Adipocyte (in vitro differentiated cells): ENCODE data around the gene SNCAIP.

Experiments
- DNase-seq: peaks from one replicate; pipeline ENCODE4 v3.0.0-alpha.2; 2015; ENCODE audit warnings: low read depth
- H3K27me3 ChIP-seq: replicated peaks from 2 replicates; pipeline ENCODE4 v1.7.0; 2013; ENCODE audit warnings: mild to moderate bottlenecking, low read length, moderate library complexity; ENCODE audit not compliant: control insufficient read depth, insufficient read depth
- H3K36me3 ChIP-seq: 2 replicates; pipeline ENCODE4 v1.7.0; 2013; ENCODE audit warnings: low read length, mild to moderate bottlenecking, moderate library complexity; ENCODE audit not compliant: control insufficient read depth, insufficient read depth, severe bottlenecking
- H3K4me1 ChIP-seq: 2 replicates; pipeline ENCODE4 v1.7.0; 2013; ENCODE audit warnings: mild to moderate bottlenecking, low read length, moderate library complexity; ENCODE audit not compliant: control insufficient read depth, insufficient read depth
- H3K4me3 ChIP-seq: 2 replicates; pipeline ENCODE4 v1.7.0; 2013; ENCODE audit warnings: mild to moderate bottlenecking, low read length, moderate library complexity
- H3K9ac ChIP-seq: 2 replicates; pipeline ENCODE4 v1.7.0; 2013; ENCODE audit warnings: mild to moderate bottlenecking, low read length, moderate library complexity
- H3K9me3 ChIP-seq: 2 replicates; pipeline ENCODE4 v1.7.0; 2013; ENCODE audit warnings: mild to moderate bottlenecking, low read length, moderate library complexity; ENCODE audit not compliant: control insufficient read depth

SNCAIP gene

DNA sequence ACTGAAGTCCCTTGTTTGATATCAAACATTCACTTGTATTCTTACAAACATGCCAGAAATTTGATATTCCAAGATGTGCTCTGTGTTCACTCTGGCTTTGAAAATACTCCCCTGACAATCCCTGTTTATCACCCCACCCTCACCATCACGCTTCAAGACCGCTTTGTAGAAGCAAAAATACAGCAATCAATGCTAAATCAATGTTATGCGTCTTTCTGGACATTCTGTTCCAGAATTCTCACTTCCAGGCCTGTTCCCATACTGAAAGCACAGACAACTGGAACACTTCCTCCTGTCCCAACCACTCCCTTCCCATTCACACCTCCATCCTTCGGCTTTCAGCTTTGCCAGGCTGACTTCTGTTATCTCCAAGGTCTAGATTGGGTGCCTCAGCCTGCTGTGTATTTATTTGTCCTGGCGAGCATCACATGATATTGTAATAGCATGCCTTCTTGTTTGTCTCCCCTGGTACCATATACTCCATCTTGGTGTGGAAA, 72.8 kb downstream of the SNCAIP start:
- Histone ChIP-seq H3K4me3 (no peak overlapping the region), H3K9ac (no peak overlapping the region), H3K27me3 (no peaks in the 10 kb centered on the region), H3K36me3 (no peaks in the 10 kb centered on the region), H3K4me1 (peaks cover 12% of the 10 kb centered on the region), H3K9me3 (no peaks in the 10 kb centered on the region)
- DNase-seq: no peak

- H3K9me3 ChIP-seq: no peaks in the 10 kb centered on the region
- no peak overlapping the region for H3K4me3 ChIP-seq
- no peak for DNase-seq
- H3K27me3 ChIP-seq: no peaks in the 10 kb centered on the region
- no peaks in the 10 kb centered on the region for H3K36me3 ChIP-seq
- H3K4me1 ChIP-seq: peaks cover 12% of the 10 kb centered on the region
- H3K9ac ChIP-seq: no peak overlapping the region
These were observed 73.2 kb downstream of the SNCAIP start for GRCh38 chr5:122385286-122385685.

GRCh38 chr5:122385808-122386207, 73.8 kb downstream of the SNCAIP start:
- Histone ChIP-seq H3K27me3 (no peaks in the 10 kb centered on the region), H3K36me3 (no peaks in the 10 kb centered on the region), H3K4me3 (no peak overlapping the region), H3K9ac (no peak overlapping the region), H3K9me3 (no peaks in the 10 kb centered on the region), H3K4me1 (peaks cover 12% of the 10 kb centered on the region)
- DNase-seq: peak; percentile 79

- Histone ChIP-seq H3K4me1 (peaks cover 18% of the 10 kb centered on the region), H3K9me3 (no peaks in the 10 kb centered on the region), H3K9ac (no peak overlapping the region), H3K4me3 (no peak overlapping the region), H3K36me3 (no peaks in the 10 kb centered on the region), H3K27me3 (no peaks in the 10 kb centered on the region)
- no peak for DNase-seq
These were observed 78.1 kb downstream of the SNCAIP start for GRCh38 chr5:122390154-122390553.

- H3K4me3 ChIP-seq: no peak overlapping the region
- H3K27me3 ChIP-seq: no peaks in the 10 kb centered on the region
- H3K36me3 ChIP-seq: no peaks in the 10 kb centered on the region
- H3K4me1 ChIP-seq: peaks cover 13% of the 10 kb centered on the region
- no peak for DNase-seq
- no peaks in the 10 kb centered on the region for H3K9me3 ChIP-seq
- H3K9ac ChIP-seq: no peak overlapping the region
These were observed 78.7 kb downstream of the SNCAIP start for GRCh38 chr5:122390694-122391093.

DNA sequence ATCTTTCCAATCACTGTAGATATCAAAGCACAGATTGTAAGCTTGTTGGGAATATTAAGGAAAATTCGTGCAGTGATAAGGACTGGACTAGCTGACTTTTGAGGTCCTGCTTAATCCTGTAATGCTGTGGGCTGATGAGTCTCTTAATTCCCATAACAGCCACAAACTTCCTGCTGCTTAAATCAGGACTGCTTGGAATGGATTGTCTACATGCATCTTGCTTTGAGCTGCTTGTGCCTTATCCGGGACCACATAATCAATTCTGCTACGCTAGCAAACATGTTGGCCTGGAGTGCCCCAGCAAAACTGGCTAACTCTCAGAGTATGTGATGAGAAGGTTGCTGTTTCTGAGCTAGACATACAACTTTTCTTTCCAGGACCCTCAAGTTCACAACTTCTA, 79.6 kb downstream of the SNCAIP start:
- Histone ChIP-seq H3K36me3 (no peaks in the 10 kb centered on the region), H3K4me3 (no peak overlapping the region), H3K9ac (no peak overlapping the region), H3K9me3 (no peaks in the 10 kb centered on the region), H3K27me3 (no peaks in the 10 kb centered on the region), H3K4me1 (peaks cover 6% of the 10 kb centered on the region)
- no peak for DNase-seq

- Histone ChIP-seq H3K27me3 (no peaks in the 10 kb centered on the region), H3K36me3 (no peaks in the 10 kb centered on the region), H3K9ac (no peak overlapping the region), H3K4me1 (peaks cover 6% of the 10 kb centered on the region), H3K4me3 (no peak overlapping the region), H3K9me3 (no peaks in the 10 kb centered on the region)
- no peak for DNase-seq
These were observed 80.2 kb downstream of the SNCAIP start for GRCh38 chr5:122392224-122392623.

DNA sequence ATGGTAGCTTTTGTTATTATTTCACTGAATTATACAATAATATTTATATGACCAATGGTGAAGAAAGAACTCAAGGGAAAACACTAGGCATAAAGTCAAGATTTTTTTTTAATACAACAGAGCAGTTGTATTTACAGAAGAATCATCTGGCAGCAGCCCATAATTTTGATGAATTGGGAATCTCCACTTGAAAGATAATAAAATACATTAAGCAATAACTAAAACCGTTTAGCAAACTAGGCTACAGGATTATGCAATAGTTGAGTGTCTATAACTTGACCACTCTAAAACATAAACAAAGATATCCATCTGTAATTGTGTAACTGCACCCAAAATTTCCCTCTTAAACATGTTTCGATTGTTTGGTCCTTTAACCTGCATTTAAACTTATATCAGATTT, 80.8 kb downstream of the SNCAIP start:
- H3K4me1 ChIP-seq: peaks cover 6% of the 10 kb centered on the region
- DNase-seq: peak; percentile 81
- no peak overlapping the region for H3K9ac ChIP-seq
- no peaks in the 10 kb centered on the region for H3K36me3 ChIP-seq
- no peaks in the 10 kb centered on the region for H3K9me3 ChIP-seq
- H3K27me3 ChIP-seq: no peaks in the 10 kb centered on the region
- no peak overlapping the region for H3K4me3 ChIP-seq

- Histone ChIP-seq H3K4me1 (peaks cover 6% of the 10 kb centered on the region), H3K4me3 (no peak overlapping the region), H3K9me3 (no peaks in the 10 kb centered on the region)
These were observed 82.4 kb downstream of the SNCAIP start for GRCh38 chr5:122394284-122394930.

DNA sequence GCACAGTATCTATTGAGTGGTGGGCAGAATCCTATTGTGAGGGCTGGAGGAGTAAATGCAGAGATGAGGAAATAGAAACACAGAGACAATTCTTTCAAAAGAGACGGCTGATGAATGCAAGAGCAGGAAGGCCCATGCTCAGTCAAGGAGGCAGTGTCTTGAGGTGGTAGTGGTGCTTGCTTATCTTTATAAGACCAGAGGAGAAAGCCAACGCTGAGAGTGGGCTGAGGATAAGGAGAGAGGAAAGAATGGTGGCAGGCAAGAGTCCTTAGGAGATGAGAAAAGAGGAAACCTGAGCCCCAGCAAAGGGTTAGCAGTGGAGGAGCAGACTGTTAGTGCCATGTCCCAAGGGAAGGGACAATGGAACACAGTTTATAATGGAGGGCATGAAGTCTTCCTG, 86.0 kb downstream of the SNCAIP start:
- Histone ChIP-seq H3K4me1 (no peaks in the 10 kb centered on the region), H3K27me3 (no peaks in the 10 kb centered on the region), H3K9ac (no peak overlapping the region), H3K4me3 (no peak overlapping the region), H3K9me3 (no peaks in the 10 kb centered on the region), H3K36me3 (no peaks in the 10 kb centered on the region)
- no peak for DNase-seq

More at GRCh38 chr5:122394284-122394930, 82.4 kb downstream of the SNCAIP start:
- H3K9ac ChIP-seq: no peak overlapping the region
- peak; percentile 82 for DNase-seq
- no peaks in the 10 kb centered on the region for H3K36me3 ChIP-seq
- no peaks in the 10 kb centered on the region for H3K27me3 ChIP-seq

GRCh38 chr5:122400341-122400740, 88.3 kb downstream of the SNCAIP start:
- no peaks in the 10 kb centered on the region for H3K36me3 ChIP-seq
- no peaks in the 10 kb centered on the region for H3K27me3 ChIP-seq
- no peaks in the 10 kb centered on the region for H3K4me1 ChIP-seq
- H3K9ac ChIP-seq: no peak overlapping the region
- H3K4me3 ChIP-seq: no peak overlapping the region
- no peak for DNase-seq
- no peaks in the 10 kb centered on the region for H3K9me3 ChIP-seq

DNA sequence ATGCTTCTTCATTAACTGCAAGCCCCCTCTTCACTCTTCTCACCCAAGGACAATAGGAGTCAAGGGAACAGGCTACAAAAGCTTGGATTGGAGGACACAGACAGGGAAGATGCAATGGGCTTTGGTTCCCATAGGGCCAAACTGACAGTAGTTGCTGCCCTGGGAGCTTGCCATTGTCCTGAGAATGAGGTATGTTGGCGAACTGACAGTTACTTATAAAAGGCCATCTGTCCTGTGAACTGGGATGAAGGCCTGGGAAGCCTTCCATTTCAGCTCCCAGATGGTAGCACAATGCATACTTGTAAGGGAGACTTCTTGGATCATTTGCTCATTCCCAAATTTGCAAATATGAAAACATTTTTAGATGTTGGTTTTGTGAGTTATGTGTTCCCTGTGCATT, 88.9 kb downstream of the SNCAIP start:
- Histone ChIP-seq H3K4me3 (no peak overlapping the region), H3K9ac (no peak overlapping the region), H3K9me3 (no peaks in the 10 kb centered on the region), H3K4me1 (no peaks in the 10 kb centered on the region), H3K36me3 (no peaks in the 10 kb centered on the region), H3K27me3 (no peaks in the 10 kb centered on the region)
- DNase-seq: no peak
